GM12878 (cell line): Measurements from ENCODE around the gene NAT10. TPM values are rescaled to one million over a fixed set of nuclear protein-coding genes. Genes with fewer than 3 reads are reported as not detected.

Experiments used
- ATAC-seq: fragments of 200-7000 bp; cut with Tn5 transposase; 3 replicates; pipeline ENCODE4 v1.9.1; 2020; ENCODE audit warnings: mild to moderate bottlenecking, moderate library complexity
- BruUV-seq: library from RNA; stranded (reverse); fragments of 400-500 nt; replicated peaks from 2 replicates; lab custom pipeline; 2021; lab: Mats Ljungman, UMichigan
- CTCF ChIA-PET: fragments of 300-600 bp; sonication (Branson Sonifier 250); formaldehyde crosslinking; extraction: SDS; loops from one replicate; lab custom pipeline; 2021; ENCODE audit warnings: inconsistent platforms; lab: Yijun Ruan, JAX
- POLR2A ChIA-PET: fragments of 350-600 bp; formaldehyde crosslinking; extraction: SDS; loops from one replicate; lab custom pipeline; 2021; ENCODE audit warnings: inconsistent platforms; lab: Charles Lee
- RAD21 ChIA-PET: fragments of 300-600 bp; sonication (Branson Sonifier 250); formaldehyde crosslinking; loops from one replicate; lab custom pipeline; 2023; ENCODE audit warnings: antibody characterized with exemption; ENCODE audit not compliant: unreplicated experiment; lab: Charles Lee
- SMC1A ChIA-PET: fragments of 300-600 bp; sonication (Branson Sonifier 250); formaldehyde crosslinking; loops from one replicate; lab custom pipeline; 2023; ENCODE audit not compliant: unreplicated experiment, uncharacterized antibody; lab: Charles Lee
- DNase-seq: peaks from one replicate; pipeline ENCODE4 v3.0.0-alpha.2; 2011; ENCODE audit warnings: low read depth, low spot score
- FAIRE-seq: peaks from 3 replicates; lab custom pipeline; 2011; peaks lifted over from hg19 to GRCh38; lab: Jason Lieb, UNC
- H2AFZ ChIP-seq: 2 replicates; pipeline ENCODE4 v1.6.0; 2011; ENCODE audit warnings: low read depth, low read length, control low read depth; ENCODE audit not compliant: control insufficient read depth
- H3K27ac ChIP-seq: 2 replicates; pipeline ENCODE4 v1.5.1; 2011; ENCODE audit warnings: control low read depth; ENCODE audit not compliant: control insufficient read depth, insufficient read depth
- H3K27me3 ChIP-seq, 2 experiments: replicated peaks in 1 of 2; 2 replicates each; pipeline versions ENCODE4 v1.6.0 to v1.6.1; 2011; ENCODE audit warnings: low read length in 1 of 2; ENCODE audit not compliant: control insufficient read depth in 2 of 2, insufficient read depth in 2 of 2
- H3K36me3 ChIP-seq, 2 experiments: 2 replicates each; pipeline ENCODE4 v1.5.1; 2011; ENCODE audit warnings: low read length in 1 of 2; ENCODE audit not compliant: control insufficient read depth in 2 of 2, insufficient read depth in 2 of 2
- H3K4me1 ChIP-seq: 2 replicates; pipeline ENCODE4 v1.6.1; 2011; ENCODE audit warnings: mild to moderate bottlenecking, low read length, moderate library complexity, mixed read lengths; ENCODE audit not compliant: control insufficient read depth, insufficient read depth
- H3K4me2 ChIP-seq: 2 replicates; pipeline ENCODE4 v1.6.0; 2011; ENCODE audit warnings: control low read depth; ENCODE audit not compliant: control insufficient read depth, insufficient read depth
- H3K4me3 ChIP-seq: fragments of 200-600 bp; sonication (generic); 2 replicates; pipeline ENCODE4 v1.5.1; 2016
- H3K79me2 ChIP-seq: 2 replicates; pipeline ENCODE4 v1.6.0; 2011; ENCODE audit warnings: low read length; ENCODE audit not compliant: control insufficient read depth, insufficient read depth
- H3K9ac ChIP-seq: 2 replicates; pipeline ENCODE4 v1.8.0; 2011; ENCODE audit warnings: low read length, control low read depth, mixed read lengths; ENCODE audit not compliant: control insufficient read depth, insufficient read depth
- H3K9me3 ChIP-seq: replicated peaks from 3 replicates; pipeline ENCODE4 v1.5.1; 2011; ENCODE audit warnings: mild to moderate bottlenecking, low read length; ENCODE audit not compliant: control insufficient read depth, insufficient read depth
- H4K20me1 ChIP-seq: 2 replicates; pipeline ENCODE4 v1.6.0; 2011; ENCODE audit not compliant: control insufficient read depth, insufficient read depth
- FOXK2 ChIP-seq: fragments of 450-650 bp; IDR thresholded peaks from 2 replicates; pipeline ENCODE4 v1.6.1; 2017; ENCODE audit warnings: mild to moderate bottlenecking, moderate library complexity
- MEF2A ChIP-seq: IDR thresholded peaks from 2 replicates; pipeline ENCODE4 v1.6.1; 2011; ENCODE audit warnings: low read depth, mild to moderate bottlenecking, low read length, moderate library complexity; ENCODE audit not compliant: insufficient read depth
- RCOR1 ChIP-seq: conservative IDR thresholded peaks from 2 replicates; pipeline ENCODE4 v1.6.1; 2012; ENCODE audit warnings: low read depth, low read length, improper control_type of control experiment
- SMAD5 ChIP-seq: IDR thresholded peaks from 2 replicates; pipeline ENCODE4 v1.6.1; 2016; ENCODE audit warnings: antibody characterized with exemption, low read depth
- SREBF2 ChIP-seq: IDR thresholded peaks from 2 replicates; pipeline ENCODE4 v1.6.1; 2012; ENCODE audit warnings: mild to moderate bottlenecking, low read length
- ZZZ3 ChIP-seq: IDR thresholded peaks from 2 replicates; pipeline ENCODE4 v1.6.1; 2011; ENCODE audit warnings: low read depth; ENCODE audit not compliant: control insufficient read depth, insufficient read length
- WGBS: methylation state at CpG from one replicate; pipeline ENCODE4 v1.1.6; 2016; ENCODE audit warnings: low lambda C conversion rate; ENCODE audit not compliant: insufficient replicate concordance, insufficient coverage; ENCODE audit errors: missing lambda C conversion rate; 5-methylcytosine and 5-hydroxymethylcytosine counted together
- in situ Hi-C: fragments of 300-500 bp; cut with MboI; formaldehyde crosslinking; loops from 9 replicates; pipeline ENCODE4 v1.14.3; 2018; ENCODE audit warnings: mixed read lengths
- intact Hi-C: fragments of 100-400 bp; cut with micrococcal nuclease; formaldehyde crosslinking; loops from one replicate; pipeline ENCODE4 v1.14.2; 2022; ENCODE audit not compliant: unreplicated experiment
- polyA plus RNA-seq, 11 experiments: library from polyadenylated mRNA; depleted of rRNA in 4 of 11; unstranded in 6 of 11; stranded (reverse) in 5 of 11; fragments of >200 nt; fragmentation: Nextera tagmentation in 4 of 11; fragmentation: Illumina TruSeq in 1 of 11; extraction: Ambion mirVana in 4 of 11; extraction: Trizol in 1 of 11; gene quantifications; 1 replicate in 1 of 11; 2 replicates in 10 of 11; pipeline versions ENCODE4 v1.2.1 to v1.2.3, GENCODE V29; 2011 to 2016; ENCODE audit warnings: inconsistent platforms in 2 of 11, missing spikeins in 2 of 11, low read depth in 1 of 11
- total RNA-seq, 4 experiments: library from RNA; depleted of rRNA in 3 of 4; stranded (reverse); fragments of >200 nt in 3 of 4; fragmentation: Illumina TruSeq in 1 of 4; extraction: Trizol in 1 of 4; gene quantifications; 2 replicates each; pipeline versions ENCODE4 v1.2.1 to v1.2.3, GENCODE V29; 2013 to 2021

Gene NAT10
- total and polyA plus RNA-seq, 10 of the 15 experiments (the other 5 are each of a cell fraction or from before 2014, with no cell fraction given) = 45.1 to 95.5 (median 72.8) TPM

DNA sequence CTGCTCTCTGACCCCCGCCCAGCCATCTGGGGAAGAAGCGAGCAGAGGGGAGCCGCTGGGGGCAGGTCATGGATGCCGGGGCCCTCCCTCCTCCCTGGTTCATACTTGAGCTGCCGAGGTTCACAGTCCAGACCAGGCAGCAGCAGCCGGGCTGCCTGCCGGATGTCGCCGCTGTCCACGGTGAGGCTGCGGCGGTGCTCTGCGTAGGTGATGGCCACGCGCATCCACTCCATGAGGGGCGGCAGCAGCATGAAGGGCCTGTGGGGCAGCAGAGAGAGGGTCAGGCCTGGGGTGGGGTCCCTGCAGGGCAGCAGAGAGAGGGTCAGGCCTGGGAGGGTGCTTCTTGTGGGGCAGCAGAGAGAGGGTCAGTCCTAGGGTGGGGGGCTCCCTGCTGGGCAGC lies 67.6 kb downstream of the NAT10 start:
- Histone ChIP-seq H3K27me3 (no peaks in the 10 kb centered on the region), H3K27ac (no peak overlapping the region), H3K9me3 (no peaks in the 10 kb centered on the region), H3K36me3 (no peaks in the 10 kb centered on the region; a peak in 1 of 4 replicates), H4K20me1 (no peaks in the 10 kb centered on the region), H2AFZ (no peak overlapping the region), H3K9ac (no peak overlapping the region), H3K4me2 (no peak overlapping the region), H3K4me3 (no peak overlapping the region), H3K4me1 (peaks cover 15% of the 10 kb centered on the region), H3K79me2 (no peaks in the 10 kb centered on the region)
- ChIA-PET SMC1A (interaction anchor here (0.6 to 11.3 kb wide), 4 partner anchors 11 to 1315 kb away, joined by 3 to 192 read pairs (median 22); no protein-coding TSS in a partner anchor), RAD21 (interaction anchor here (13.0 kb wide), 1 partner anchor 179 kb away, joined by 249 read pairs; the partner anchor contains the start of gene ABTB2), POLR2A (no interaction called here), CTCF (interaction anchor here (0.9 to 10.5 kb wide), 8 partner anchors 8 to 319 kb away, joined by 4 to 167 read pairs (median 12); partner anchors contain the start of gene ABTB2)
- intact Hi-C loops = loop anchor here (5.0 to 10.0 kb wide), 2 partner anchors 176 to 292 kb away; no protein-coding TSS in a partner anchor
- DNase-seq (no peak), ATAC-seq (no peak), FAIRE-seq (no peak)
- TF ChIP-seq MEF2A = no peak
- TF ChIP-seq SREBF2 = no peak
- TF ChIP-seq RCOR1 = no peak
- no peak for TF ChIP-seq SMAD5
- no peak for TF ChIP-seq FOXK2
- TF ChIP-seq ZZZ3 = no peak
- 96% methylated on average over 16 of the region's 16 CpGs for whole genome bisulfite sequencing
- BruUV-seq = no TSS peak
- in situ Hi-C loops = loop anchor here (25.0 kb wide), 1 partner anchor 314 kb away; no protein-coding TSS in a partner anchor
